SK-N-MC (cell line): ENCODE data around the gene LATS2.

Source experiments
- EZH2 ChIP-seq: fragments of 200-600 bp; sonication (generic); IDR thresholded peaks from one replicate; pipeline ENCODE4 v1.6.1; 2017; ENCODE audit warnings: antibody characterized with exemption
- FOXP2 ChIP-seq: optimal IDR thresholded peaks from 2 replicates; pipeline ENCODE3; 2011; ENCODE audit warnings: mild to moderate bottlenecking, moderate library complexity; ENCODE audit not compliant: insufficient read depth; ENCODE audit errors: extremely low read length, control extremely low read depth
- POLR2AphosphoS5 ChIP-seq: IDR thresholded peaks from 2 replicates; pipeline ENCODE4 v1.6.1; 2012; ENCODE audit warnings: mild to moderate bottlenecking, low read depth, low read length, borderline replicate concordance

GRCh38 chr13:20998649-20999415, 62.6 kb downstream of the LATS2 start:
- TF ChIP-seq EZH2 (no peak), POLR2AphosphoS5 (no peak), FOXP2 (no peak)
